Panc1 (cell line): ENCODE measurements around the gene PROKR1.

Source experiments
- POLR2AphosphoS5 ChIP-seq: IDR thresholded peaks from 2 replicates; pipeline ENCODE4 v1.6.1; 2012; ENCODE audit warnings: mild to moderate bottlenecking, low read depth, low read length, moderate library complexity
- REST ChIP-seq, 2 experiments: IDR thresholded peaks; 2 replicates each; pipeline ENCODE4 v1.6.1; 2011 to 2012; ENCODE audit warnings: low read depth in 2 of 2, control low read depth in 1 of 2, low read length in 1 of 2, mild to moderate bottlenecking in 1 of 2, moderate library complexity in 1 of 2; ENCODE audit not compliant: insufficient read depth in 1 of 2
- SIN3A ChIP-seq: IDR thresholded peaks from 2 replicates; pipeline ENCODE4 v1.6.1; 2012; ENCODE audit warnings: low read depth, mild to moderate bottlenecking, low read length, moderate library complexity, borderline replicate concordance; ENCODE audit not compliant: insufficient read depth
- TCF7L2 ChIP-seq: IDR thresholded peaks from 2 replicates; pipeline ENCODE4 v1.6.1; 2011; ENCODE audit warnings: mild to moderate bottlenecking, low read depth, low read length, inconsistent platforms
- TF ChIP-seq, protein P1 (sequence below): fragments of 450-650 bp; IDR thresholded peaks from 2 replicates; pipeline ENCODE4 v1.5.1; 2017; ENCODE audit warnings: mild to moderate bottlenecking

DNA sequence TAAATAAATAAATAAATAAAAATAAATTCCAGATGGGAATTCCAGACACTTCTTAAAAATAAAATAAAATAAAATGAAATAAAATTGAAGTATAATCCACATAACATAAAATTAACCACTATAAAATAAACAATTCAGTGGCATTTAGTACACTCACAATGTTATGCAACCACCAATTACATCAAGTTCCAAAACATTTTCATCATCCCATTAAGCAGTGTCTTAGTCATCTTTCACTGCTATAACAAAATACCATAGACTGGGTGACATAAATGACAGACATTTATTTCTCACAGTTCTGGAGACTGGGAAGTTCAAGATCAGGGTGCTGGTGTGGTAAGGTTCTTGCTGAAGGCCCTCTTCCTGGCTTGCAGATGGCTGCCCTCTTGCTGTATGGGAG, 22.6 kb upstream of the PROKR1 start:
- TF ChIP-seq, protein P1, sequence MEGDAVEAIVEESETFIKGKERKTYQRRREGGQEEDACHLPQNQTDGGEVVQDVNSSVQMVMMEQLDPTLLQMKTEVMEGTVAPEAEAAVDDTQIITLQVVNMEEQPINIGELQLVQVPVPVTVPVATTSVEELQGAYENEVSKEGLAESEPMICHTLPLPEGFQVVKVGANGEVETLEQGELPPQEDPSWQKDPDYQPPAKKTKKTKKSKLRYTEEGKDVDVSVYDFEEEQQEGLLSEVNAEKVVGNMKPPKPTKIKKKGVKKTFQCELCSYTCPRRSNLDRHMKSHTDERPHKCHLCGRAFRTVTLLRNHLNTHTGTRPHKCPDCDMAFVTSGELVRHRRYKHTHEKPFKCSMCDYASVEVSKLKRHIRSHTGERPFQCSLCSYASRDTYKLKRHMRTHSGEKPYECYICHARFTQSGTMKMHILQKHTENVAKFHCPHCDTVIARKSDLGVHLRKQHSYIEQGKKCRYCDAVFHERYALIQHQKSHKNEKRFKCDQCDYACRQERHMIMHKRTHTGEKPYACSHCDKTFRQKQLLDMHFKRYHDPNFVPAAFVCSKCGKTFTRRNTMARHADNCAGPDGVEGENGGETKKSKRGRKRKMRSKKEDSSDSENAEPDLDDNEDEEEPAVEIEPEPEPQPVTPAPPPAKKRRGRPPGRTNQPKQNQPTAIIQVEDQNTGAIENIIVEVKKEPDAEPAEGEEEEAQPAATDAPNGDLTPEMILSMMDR, result no peak
- no peak for TF ChIP-seq SIN3A
- no peak for TF ChIP-seq POLR2AphosphoS5
- TF ChIP-seq REST (IDR thresholded peaks at IDR 0.05; ENCODE audit: insufficient read depth in 1 of 2, low read depth in 2 of 2, low read length in 1 of 2), result no peak
- TF ChIP-seq TCF7L2, result no peak
